Activated CD4-positive, alpha-beta T cell treated with anti-CD3 and anti-CD28 coated beads, Interleukin-2, amount 50 U/mL, for 48 hours (primary cell): ENCODE data around the gene LUC7L.
"Not testable (repeated sequence)": the region's sequence is repeated elsewhere in the genome, so short reads cannot be mapped to it uniquely, and the experiment has no call there.

ENCODE experiments used
- DNase-seq, 2 experiments: peaks; one replicate each; pipeline ENCODE4 v3.0.0-alpha.2; 2020

Gene LUC7L

GRCh38 chr16:228852-229730 lies at the start of gene LUC7L:
TSS of gene LUC7L (minus strand) at chr16:229449. CDS start at chr16:229339, 110 bp downstream.
- DNase-seq: peak; percentile 87 to 89

GRCh38 chr16:278863-279366 lies 49.7 kb upstream of the LUC7L start:
- DNase-seq: peak; percentile 13 to 29

- DNase-seq: no peak
Measured at GRCh38 chr16:276426-277077, 47.3 kb upstream of the LUC7L start.

GRCh38 chr16:275786-276232 lies 46.6 kb upstream of the LUC7L start, which contains the start of gene RGS11:
TSS of gene RGS11 (minus strand) at chr16:275944. CDS start at chr16:275911, 33 bp downstream.
- DNase-seq: no peak

GRCh38 chr16:275041-275641 lies 45.9 kb upstream of the LUC7L start:
- DNase-seq: peak; percentile 10 to 22

- no peak for DNase-seq
Measured at GRCh38 chr16:273547-274421, 44.5 kb upstream of the LUC7L start.

- no peak for DNase-seq
Measured at GRCh38 chr16:272633-273546, 43.6 kb upstream of the LUC7L start.

GRCh38 chr16:270381-271255 lies 41.4 kb upstream of the LUC7L start:
- no peak for DNase-seq

GRCh38 chr16:269061-269796 lies 40.0 kb upstream of the LUC7L start:
- no peak for DNase-seq

- DNase-seq: no peak
Measured at GRCh38 chr16:268141-269053, 39.1 kb upstream of the LUC7L start.

GRCh38 chr16:267562-267961 lies 38.3 kb upstream of the LUC7L start:
- not testable (repeated sequence) for DNase-seq

- no peak for DNase-seq
Measured at GRCh38 chr16:266258-267164, 37.3 kb upstream of the LUC7L start.

GRCh38 chr16:265711-266110 lies 36.5 kb upstream of the LUC7L start:
- DNase-seq: peak; percentile 16 to 26

GRCh38 chr16:265002-265529 lies 35.8 kb upstream of the LUC7L start:
- DNase-seq: no peak

GRCh38 chr16:264440-264951 lies 35.2 kb upstream of the LUC7L start:
- DNase-seq: no peak

- DNase-seq: no peak
Measured at GRCh38 chr16:263944-264343, 34.7 kb upstream of the LUC7L start.
